H9 (cell line): ENCODE results near the gene MYO15A. TPM values are rescaled to one million over a fixed set of nuclear protein-coding genes. Genes with fewer than 3 reads are reported as not detected.

Source experiments
- DNase-seq: peaks from one replicate; pipeline ENCODE4 v3.0.0-alpha.2; 2017
- H2AFZ ChIP-seq: one replicate; pipeline ENCODE4 v1.6.1; 2013; ENCODE audit warnings: mild to moderate bottlenecking, low read length, control low read depth, moderate library complexity
- H2AK5ac ChIP-seq: 2 replicates; pipeline ENCODE4 v1.6.1; 2013; ENCODE audit warnings: low read length, control low read depth, mixed read lengths; ENCODE audit not compliant: insufficient read length
- H2BK120ac ChIP-seq: one replicate; pipeline ENCODE4 v1.6.1; 2013; ENCODE audit warnings: low read depth, mild to moderate bottlenecking, low read length, control low read depth, inconsistent platforms; ENCODE audit not compliant: poor library complexity, severe bottlenecking
- H2BK12ac ChIP-seq: 2 replicates; pipeline ENCODE4 v1.6.1; 2013; ENCODE audit warnings: low read length, control low read depth, mixed read lengths, low read depth; ENCODE audit not compliant: insufficient read length
- H2BK15ac ChIP-seq: 2 replicates; pipeline ENCODE4 v1.6.1; 2013; ENCODE audit warnings: low read depth, low read length, control low read depth
- H2BK20ac ChIP-seq: one replicate; pipeline ENCODE4 v1.6.1; 2013; ENCODE audit warnings: low read depth, mild to moderate bottlenecking, low read length, control low read depth, inconsistent platforms; ENCODE audit not compliant: poor library complexity, severe bottlenecking
- H2BK5ac ChIP-seq: 2 replicates; pipeline ENCODE4 v1.6.1; 2013; ENCODE audit warnings: low read length, control low read depth, mixed read lengths; ENCODE audit not compliant: insufficient read length
- H3K14ac ChIP-seq: 2 replicates; pipeline ENCODE4 v1.6.1; 2013; ENCODE audit warnings: low read length, control low read depth; ENCODE audit not compliant: insufficient read depth
- H3K18ac ChIP-seq: 2 replicates; pipeline ENCODE4 v1.6.1; 2013; ENCODE audit warnings: low read depth, mild to moderate bottlenecking, mixed read lengths, low read length, control low read depth; ENCODE audit not compliant: insufficient read length
- H3K23ac ChIP-seq: 2 replicates; pipeline ENCODE4 v1.6.1; 2013; ENCODE audit warnings: low read length, control low read depth, mixed read lengths, low read depth; ENCODE audit not compliant: insufficient read length
- H3K23me2 ChIP-seq: 2 replicates; pipeline ENCODE4 v1.6.1; 2013; ENCODE audit warnings: low read depth, mild to moderate bottlenecking, mixed read lengths, low read length, control low read depth; ENCODE audit not compliant: insufficient read length, poor library complexity, severe bottlenecking
- H3K27ac ChIP-seq: 2 replicates; pipeline ENCODE4 v1.5.1; 2013; ENCODE audit warnings: low read length, control low read depth, mixed read lengths, low read depth; ENCODE audit not compliant: insufficient read length
- H3K27me3 ChIP-seq: 2 replicates; pipeline ENCODE4 v1.6.1; 2013; ENCODE audit warnings: low read length, control low read depth, inconsistent platforms; ENCODE audit not compliant: insufficient read depth
- H3K4ac ChIP-seq: 2 replicates; pipeline ENCODE4 v1.6.1; 2013; ENCODE audit warnings: low read depth, mild to moderate bottlenecking, control low read depth, inconsistent platforms, low read length, moderate library complexity
- H3K4me1 ChIP-seq: 2 replicates; pipeline ENCODE4 v1.6.1; 2013; ENCODE audit warnings: low read length, control low read depth, inconsistent platforms; ENCODE audit not compliant: insufficient read depth
- H3K4me2 ChIP-seq: 2 replicates; pipeline ENCODE4 v1.6.1; 2013; ENCODE audit warnings: low read length, control low read depth, mixed read lengths; ENCODE audit not compliant: insufficient read length, insufficient read depth
- H3K56ac ChIP-seq: 2 replicates; pipeline ENCODE4 v1.6.1; 2013; ENCODE audit warnings: low read depth, mild to moderate bottlenecking, mixed read lengths, low read length, control low read depth; ENCODE audit not compliant: insufficient read length
- H3K79me1 ChIP-seq: 2 replicates; pipeline ENCODE4 v1.6.1; 2013; ENCODE audit warnings: low read depth, mild to moderate bottlenecking, moderate library complexity, low read length, control low read depth, inconsistent platforms; ENCODE audit not compliant: insufficient read depth, poor library complexity, severe bottlenecking
- H3K79me2 ChIP-seq: 2 replicates; pipeline ENCODE4 v1.6.1; 2013; ENCODE audit warnings: low read length, control low read depth, inconsistent platforms; ENCODE audit not compliant: insufficient read depth
- H3K9ac ChIP-seq: 2 replicates; pipeline ENCODE4 v1.6.1; 2013; ENCODE audit warnings: low read length, control low read depth, mixed read lengths; ENCODE audit not compliant: insufficient read length; ENCODE audit errors: extremely low read depth
- H3K9me3 ChIP-seq: one replicate; pipeline ENCODE4 v1.6.1; 2013; ENCODE audit warnings: low read depth, low read length, inconsistent platforms; ENCODE audit not compliant: control insufficient read depth
- H3T11ph ChIP-seq: one replicate; pipeline ENCODE4 v1.6.1; 2013; ENCODE audit warnings: mild to moderate bottlenecking, low read length, control low read depth, inconsistent platforms
- H4K20me1 ChIP-seq: one replicate; pipeline ENCODE4 v1.6.1; 2013; ENCODE audit not compliant: control insufficient read depth, insufficient read length, insufficient read depth
- H4K5ac ChIP-seq: 2 replicates; pipeline ENCODE4 v1.6.1; 2013; ENCODE audit warnings: low read depth, mild to moderate bottlenecking, mixed read lengths, low read length, control low read depth; ENCODE audit not compliant: insufficient read length
- H4K8ac ChIP-seq: replicated peaks from 2 replicates; pipeline ENCODE4 v1.6.1; 2013; ENCODE audit warnings: low read length, control low read depth, mixed read lengths, low read depth; ENCODE audit not compliant: insufficient read length
- H4K91ac ChIP-seq: 2 replicates; pipeline ENCODE4 v1.6.1; 2013; ENCODE audit warnings: low read depth, mild to moderate bottlenecking, moderate library complexity, mixed read lengths, low read length, control low read depth; ENCODE audit not compliant: insufficient read length
- H3K27ac Mint-ChIP-seq, 3 experiments: 2 replicates in 2 of 3; 3 replicates in 1 of 3; pipeline ENCODE4 v1.8.0; 2020 to 2021; ENCODE audit warnings: mixed read lengths in 3 of 3, mild to moderate bottlenecking in 1 of 3, moderate library complexity in 1 of 3
- H3K27me3 Mint-ChIP-seq: 2 replicates; pipeline ENCODE4 v1.8.0; 2021; ENCODE audit warnings: low read depth, mild to moderate bottlenecking, moderate library complexity, mixed read lengths
- H3K36me3 Mint-ChIP-seq, 3 experiments: 2 replicates in 2 of 3; 3 replicates in 1 of 3; pipeline ENCODE4 v1.8.0; 2020 to 2021; ENCODE audit warnings: low read depth in 3 of 3, mixed read lengths in 3 of 3; ENCODE audit not compliant: insufficient read depth in 1 of 3
- H3K4me1 Mint-ChIP-seq, 2 experiments: 2 replicates each; pipeline ENCODE4 v1.8.0; 2020; ENCODE audit warnings: mixed read lengths in 2 of 2
- H3K4me3 Mint-ChIP-seq, 2 experiments: 2 replicates in 1 of 2; 3 replicates in 1 of 2; pipeline ENCODE4 v1.8.0; 2020 to 2021; ENCODE audit warnings: mild to moderate bottlenecking in 2 of 2, mixed read lengths in 2 of 2, moderate library complexity in 1 of 2
- H3K9me3 Mint-ChIP-seq, 2 experiments: 2 replicates in 1 of 2; 3 replicates in 1 of 2; pipeline ENCODE4 v1.8.0; 2020; ENCODE audit warnings: mild to moderate bottlenecking in 2 of 2, mixed read lengths in 2 of 2, moderate library complexity in 1 of 2
- WGBS: extraction: QIAGEN DNeasy Blood & Tissue Kit; methylation state at CpG from one replicate; pipeline ENCODE4 v1.1.7; 2013; ENCODE audit warnings: missing lambda C conversion rate, low lambda C conversion rate, mixed read lengths; ENCODE audit not compliant: insufficient read length; ENCODE audit errors: extremely low coverage; 5-methylcytosine and 5-hydroxymethylcytosine counted together
- total RNA-seq: library from RNA; stranded (reverse); gene quantifications from 2 replicates; pipeline ENCODE4 v1.2.1, GENCODE V29; 2021
- TF ChIP-seq, protein P1 (sequence below): fragments of 200-600 bp; sonication (generic); conservative IDR thresholded peaks from 3 replicates; pipeline ENCODE4 v1.8.0; 2021; ENCODE audit warnings: antibody characterized with exemption, mild to moderate bottlenecking

Gene MYO15A
- total RNA-seq, 1 experiment from 2014 or later, result 2.5 TPM

DNA sequence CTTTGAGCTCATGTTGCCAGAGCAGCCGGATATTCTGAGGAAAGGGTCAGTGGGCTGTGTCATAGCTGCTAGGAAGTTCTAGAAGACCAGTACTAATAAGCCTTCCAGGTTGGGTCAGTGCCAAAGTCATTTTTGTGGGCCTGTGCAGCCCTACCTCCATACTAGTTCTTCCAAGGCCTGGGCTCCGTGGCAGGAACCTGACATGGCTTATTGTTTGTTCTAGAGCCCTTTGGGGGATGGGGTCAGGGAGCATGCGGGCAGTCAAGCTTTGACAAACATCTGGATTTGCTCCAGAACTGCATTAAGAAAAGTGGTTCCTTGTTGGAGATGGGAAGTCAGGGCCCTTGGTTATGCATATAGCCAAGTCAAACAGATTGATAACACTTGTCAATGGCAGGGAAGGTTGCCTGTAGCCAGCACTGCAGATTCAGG is 82.7 kb downstream of the MYO15A start:
- no peak overlapping the region for H3K23ac ChIP-seq
- TF ChIP-seq, protein P1, sequence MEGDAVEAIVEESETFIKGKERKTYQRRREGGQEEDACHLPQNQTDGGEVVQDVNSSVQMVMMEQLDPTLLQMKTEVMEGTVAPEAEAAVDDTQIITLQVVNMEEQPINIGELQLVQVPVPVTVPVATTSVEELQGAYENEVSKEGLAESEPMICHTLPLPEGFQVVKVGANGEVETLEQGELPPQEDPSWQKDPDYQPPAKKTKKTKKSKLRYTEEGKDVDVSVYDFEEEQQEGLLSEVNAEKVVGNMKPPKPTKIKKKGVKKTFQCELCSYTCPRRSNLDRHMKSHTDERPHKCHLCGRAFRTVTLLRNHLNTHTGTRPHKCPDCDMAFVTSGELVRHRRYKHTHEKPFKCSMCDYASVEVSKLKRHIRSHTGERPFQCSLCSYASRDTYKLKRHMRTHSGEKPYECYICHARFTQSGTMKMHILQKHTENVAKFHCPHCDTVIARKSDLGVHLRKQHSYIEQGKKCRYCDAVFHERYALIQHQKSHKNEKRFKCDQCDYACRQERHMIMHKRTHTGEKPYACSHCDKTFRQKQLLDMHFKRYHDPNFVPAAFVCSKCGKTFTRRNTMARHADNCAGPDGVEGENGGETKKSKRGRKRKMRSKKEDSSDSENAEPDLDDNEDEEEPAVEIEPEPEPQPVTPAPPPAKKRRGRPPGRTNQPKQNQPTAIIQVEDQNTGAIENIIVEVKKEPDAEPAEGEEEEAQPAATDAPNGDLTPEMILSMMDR, result no peak
- no peaks in the 10 kb centered on the region for H3K9me3 Mint-ChIP-seq
- no peak overlapping the region for H4K5ac ChIP-seq
- H3K23me2 ChIP-seq, result peaks cover 5% of the 10 kb centered on the region
- H2BK120ac ChIP-seq, result no peak overlapping the region
- no peak for DNase-seq
- no peak overlapping the region for H2AK5ac ChIP-seq
- no peak overlapping the region for H3T11ph ChIP-seq
- WGBS, result no CpG with 5 or more reads among the region's 3 CpGs
- no peak overlapping the region for H3K18ac ChIP-seq
- peaks cover 40% of the 10 kb centered on the region; the same call in 1 of the 2 replicates for H3K79me2 ChIP-seq
- H3K9me3 ChIP-seq, result no peaks in the 10 kb centered on the region
- H3K27me3 ChIP-seq, result no peaks in the 10 kb centered on the region
- H3K4me2 ChIP-seq, result no peak overlapping the region
- no peaks in the 10 kb centered on the region for H3K27me3 Mint-ChIP-seq
- H3K9ac ChIP-seq, result no peak overlapping the region
- H2BK12ac ChIP-seq, result no peak overlapping the region
- peaks cover 18% of the 10 kb centered on the region for H3K79me1 ChIP-seq
- peaks cover 24 to 28% of the 10 kb centered on the region in 2 experiments for H3K4me1 Mint-ChIP-seq
- H3K36me3 Mint-ChIP-seq, result peaks cover 29 to 74% (median 53%) of the 10 kb centered on the region in 3 experiments
- no peak overlapping the region for H3K4ac ChIP-seq
- no peak overlapping the region for H4K91ac ChIP-seq
- H2BK15ac ChIP-seq, result no peak overlapping the region
- H4K8ac ChIP-seq, result no peak overlapping the region
- no peak overlapping the region for H3K56ac ChIP-seq
- no peak overlapping the region for H2BK20ac ChIP-seq
- no peak overlapping the region for H3K14ac ChIP-seq
- peak overlapping the region in 2 of 3 experiments; percentile 52 to 82; a peak in 4 of 7 replicates for H3K27ac Mint-ChIP-seq
- H2AFZ ChIP-seq, result no peak overlapping the region
- peaks cover under 1% of the 10 kb centered on the region; the same call in 1 of the 2 replicates for H3K4me1 ChIP-seq
- no peak overlapping the region for H3K27ac ChIP-seq
- 0 out of 5 replicates have a peak overlapping the region, but pooled peaks of 1 of the 2 experiments have one; percentile 14 for H3K4me3 Mint-ChIP-seq
- H4K20me1 ChIP-seq, result no peaks in the 10 kb centered on the region
- no peak overlapping the region for H2BK5ac ChIP-seq
